Esophagus muscularis mucosa (tissue), 4 donors: ENCODE measurements around the gene PGD.

Source experiments
- EP300 ChIP-seq: sonication (generic); formaldehyde crosslinking; IDR thresholded peaks from one replicate; pipeline ENCODE4 v1.6.1; 2017; ENCODE audit warnings: antibody characterized with exemption
- POLR2A ChIP-seq: fragments of 450-650 bp; IDR thresholded peaks from one replicate; pipeline ENCODE4 v1.6.1; 2017; ENCODE audit warnings: antibody characterized with exemption, moderate library complexity, mild to moderate bottlenecking, low read depth
- POLR2AphosphoS5 ChIP-seq, 2 donors: sonication (generic); formaldehyde crosslinking; IDR thresholded peaks; one replicate each; pipeline ENCODE4 v1.6.1; 2017; ENCODE audit warnings: antibody characterized with exemption in 2 of 2
- TF ChIP-seq, protein P1 (sequence below), 3 experiments: fragments of 200-600 bp in 2 of 3; fragments of 450-650 bp in 1 of 3; sonication (generic) in 2 of 3; IDR thresholded peaks; one replicate each; pipeline ENCODE4 v1.5.1; 2017 to 2019; ENCODE audit warnings: antibody characterized with exemption in 3 of 3, mild to moderate bottlenecking in 2 of 3, moderate library complexity in 1 of 3

DNA sequence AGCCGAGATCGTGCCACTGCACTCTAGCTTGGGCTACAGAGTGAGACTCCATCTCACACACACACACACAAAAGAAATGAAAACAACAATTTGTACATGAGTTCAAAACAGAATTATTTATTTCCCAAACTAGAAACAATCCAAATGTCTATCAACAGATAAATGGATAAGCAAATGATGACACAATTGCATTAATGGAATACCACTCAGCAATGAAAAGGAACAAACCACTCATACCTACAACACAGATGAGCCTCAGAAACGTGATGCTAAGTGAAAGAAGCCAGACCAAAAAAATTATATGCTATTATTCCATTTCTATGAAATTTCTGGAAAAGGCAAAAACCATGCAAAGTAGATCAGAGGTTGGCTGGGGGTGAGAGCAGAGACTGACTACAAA, 2.0 kb upstream of the PGD start:
- TF ChIP-seq POLR2A = no peak
- TF ChIP-seq, protein P1, sequence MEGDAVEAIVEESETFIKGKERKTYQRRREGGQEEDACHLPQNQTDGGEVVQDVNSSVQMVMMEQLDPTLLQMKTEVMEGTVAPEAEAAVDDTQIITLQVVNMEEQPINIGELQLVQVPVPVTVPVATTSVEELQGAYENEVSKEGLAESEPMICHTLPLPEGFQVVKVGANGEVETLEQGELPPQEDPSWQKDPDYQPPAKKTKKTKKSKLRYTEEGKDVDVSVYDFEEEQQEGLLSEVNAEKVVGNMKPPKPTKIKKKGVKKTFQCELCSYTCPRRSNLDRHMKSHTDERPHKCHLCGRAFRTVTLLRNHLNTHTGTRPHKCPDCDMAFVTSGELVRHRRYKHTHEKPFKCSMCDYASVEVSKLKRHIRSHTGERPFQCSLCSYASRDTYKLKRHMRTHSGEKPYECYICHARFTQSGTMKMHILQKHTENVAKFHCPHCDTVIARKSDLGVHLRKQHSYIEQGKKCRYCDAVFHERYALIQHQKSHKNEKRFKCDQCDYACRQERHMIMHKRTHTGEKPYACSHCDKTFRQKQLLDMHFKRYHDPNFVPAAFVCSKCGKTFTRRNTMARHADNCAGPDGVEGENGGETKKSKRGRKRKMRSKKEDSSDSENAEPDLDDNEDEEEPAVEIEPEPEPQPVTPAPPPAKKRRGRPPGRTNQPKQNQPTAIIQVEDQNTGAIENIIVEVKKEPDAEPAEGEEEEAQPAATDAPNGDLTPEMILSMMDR (IDR thresholded peaks at IDR 0.05) = no peak
- TF ChIP-seq EP300 = no peak
- no peak for TF ChIP-seq POLR2AphosphoS5 (IDR thresholded peaks at IDR 0.05)
